ENCODE measurements around the gene MED26. TPM values are rescaled to one million over a fixed set of nuclear protein-coding genes. Genes with fewer than 3 reads are reported as not detected.
"Not testable (repeated sequence)": the region's sequence is repeated elsewhere in the genome, so short reads cannot be mapped to it uniquely, and the experiment has no call there.

Gene MED26
- total and polyA plus RNA-seq, 9 of the 15 experiments (the other 6 are each of a cell fraction or from before 2014, with no cell fraction given) = 0.71 to 15.1 (median 6.2) TPM

DNA sequence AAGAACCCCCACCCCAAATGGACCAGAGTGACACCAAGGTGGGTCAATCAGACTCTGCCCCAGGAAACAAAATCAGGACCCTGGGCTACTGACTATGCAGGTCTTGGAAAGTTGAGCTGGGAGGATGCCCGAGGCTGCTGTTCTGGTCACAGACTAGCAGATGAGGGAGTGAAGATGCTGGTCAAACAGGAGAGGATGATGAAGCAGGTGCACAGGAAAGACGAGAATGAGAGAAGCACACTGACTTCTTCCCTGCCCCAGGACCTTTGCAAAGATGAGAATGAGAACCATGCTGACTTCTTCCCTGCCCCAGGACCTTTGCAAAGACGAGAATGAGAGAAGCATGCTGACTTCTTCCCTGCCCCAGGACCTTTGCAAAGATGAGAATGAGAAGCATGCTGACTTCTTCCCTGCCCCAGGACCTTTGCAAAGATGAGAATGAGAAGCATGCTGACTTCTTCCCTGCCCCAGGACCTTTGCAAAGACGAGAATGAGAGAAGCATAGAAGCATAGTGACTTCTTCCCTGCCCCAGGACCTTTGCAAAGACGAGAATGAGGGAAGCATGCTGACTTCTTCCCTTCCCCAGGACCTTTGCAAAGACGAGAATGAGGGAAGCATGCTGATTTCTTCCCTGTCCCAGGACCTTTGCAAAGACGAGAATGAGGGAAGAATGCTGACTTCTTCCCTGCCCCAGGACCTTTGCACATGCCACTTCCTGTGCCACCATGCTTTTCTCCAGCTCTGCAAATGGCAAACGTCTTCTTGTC, 23.6 kb upstream of the MED26 start:
- POLR2A ChIA-PET; intact Hi-C loops (cut with micrococcal nuclease); H3K4me1 ChIP-seq (replicated peaks in 1 of 2; ENCODE audit: control insufficient read depth in 2 of 2, insufficient read depth in 2 of 2, low read length in 2 of 2); BruUV-seq (replicated peaks); H3K9me1 ChIP-seq (ENCODE audit: control insufficient read depth, insufficient read depth, low read length); H3K4me2 ChIP-seq (ENCODE audit: insufficient read depth, low read length); H4K20me1 ChIP-seq (replicated peaks; ENCODE audit: control insufficient read depth, insufficient read depth, low read length); H3K27ac ChIP-seq (ENCODE audit: extremely low read depth, low read depth, low read length); H2AFZ ChIP-seq (ENCODE audit: low read depth, low read length); H3K9me3 ChIP-seq (replicated peaks; ENCODE audit: control insufficient read depth, insufficient read depth, low read depth, low read length); FAIRE-seq; CTCF ChIA-PET (ENCODE audit: low intra/inter-chr PET ratio); in situ Hi-C loops (cut with MboI); H3K9ac ChIP-seq (ENCODE audit: insufficient read depth in 1 of 2, low read depth in 2 of 2, low read length in 2 of 2); ATAC-seq; DNase-seq (ENCODE audit: extremely low read depth in 1 of 4, low spot score in 3 of 4); H3K79me2 ChIP-seq (ENCODE audit: control insufficient read depth, insufficient read depth, low read length); H3K27me3 ChIP-seq (ENCODE audit: control insufficient read depth in 2 of 2, insufficient read depth in 2 of 2, low read length in 2 of 2); H3K4me3 ChIP-seq: not testable (repeated sequence)
- peaks cover 89% of the 10 kb centered on the region for H3K36me3 ChIP-seq (ENCODE audit: control insufficient read depth, insufficient read depth, low read length)
- 0 out of 2 replicates have a peak, but pooled peaks have one; percentile 29 for TF ChIP-seq BCOR (IDR thresholded peaks at IDR 0.05)
- peak; percentile 96 for TF ChIP-seq RBM25 (IDR thresholded peaks at IDR 0.05; ENCODE audit: low read depth, low read length, severe bottlenecking)
- TF ChIP-seq ADNP (tag; IDR thresholded peaks at IDR 0.05) = peak; percentile 37; the same call in 1 of the 2 replicates
- peak; percentile 41 for TF ChIP-seq ETV1 (tag; conservative IDR thresholded peaks at IDR 0.05; ENCODE audit: low read depth)
- TF ChIP-seq SMARCA5 (IDR thresholded peaks at IDR 0.05) = peak; percentile 94
- TF ChIP-seq PTBP1 (IDR thresholded peaks at IDR 0.05; ENCODE audit: low read depth, low read length) = 0 out of 2 replicates have a peak, but pooled peaks have one; percentile 52
- 88% methylated on average over 8 of the region's 8 CpGs for WGBS (ENCODE audit: insufficient coverage, low coverage, missing lambda C conversion rate)

Measured in K562 (cell line).